HepG2 (cell line): ENCODE measurements around the gene SRSF1. TPM values are rescaled to one million over a fixed set of nuclear protein-coding genes. Genes with fewer than 3 reads are reported as not detected.

ENCODE experiments used
- ADNP ChIP-seq: sonication (generic); formaldehyde crosslinking; IDR thresholded peaks from 2 replicates; pipeline ENCODE4 v1.4.0; 2020; ENCODE audit warnings: missing genetic modification reagents
- ELF3 ChIP-seq: IDR thresholded peaks from 2 replicates; pipeline ENCODE4 v1.6.1; 2016; ENCODE audit warnings: missing genetic modification reagents, missing compliant biosample characterization
- FOXA1 ChIP-seq, 2 experiments: fragments of 450-650 bp in 1 of 2; sonication (generic) in 1 of 2; formaldehyde crosslinking in 1 of 2; IDR thresholded peaks; 2 replicates each; pipeline versions ENCODE4 v1.4.0 to v1.6.1; 2016 to 2020; ENCODE audit warnings: missing genetic modification reagents in 1 of 2
- HHEX ChIP-seq: IDR thresholded peaks from 2 replicates; pipeline ENCODE4 v1.6.1; 2016; ENCODE audit warnings: control low read depth
- HOXA9 ChIP-seq: sonication (generic); formaldehyde crosslinking; IDR thresholded peaks from 2 replicates; pipeline ENCODE4 v1.8.1; 2022; ENCODE audit warnings: missing genetic modification reagents, mild to moderate bottlenecking, moderate library complexity, borderline replicate concordance
- JARID2 ChIP-seq: sonication (generic); formaldehyde crosslinking; IDR thresholded peaks from 2 replicates; pipeline ENCODE4 v1.8.1; 2023; ENCODE audit warnings: missing genetic modification reagents, inconsistent platforms; ENCODE audit not compliant: insufficient replicate concordance
- KAT7 ChIP-seq: IDR thresholded peaks from 2 replicates; pipeline ENCODE4 v1.6.1; 2018; ENCODE audit warnings: borderline replicate concordance, missing compliant biosample characterization
- KDM6A ChIP-seq: IDR thresholded peaks from 2 replicates; pipeline ENCODE4 v1.6.1; 2016; ENCODE audit warnings: low read depth
- KLF9 ChIP-seq: IDR thresholded peaks from 2 replicates; pipeline ENCODE4 v1.6.1; 2016; ENCODE audit warnings: low read depth
- MAFK ChIP-seq, 2 experiments: IDR thresholded peaks in 1 of 2; conservative IDR thresholded peaks in 1 of 2; 2 replicates each; pipeline ENCODE4 v1.6.1; 2011; ENCODE audit warnings: improper control_type of control experiment in 2 of 2, low read length in 2 of 2
- MAZ ChIP-seq, 2 experiments: sonication (generic) in 1 of 2; formaldehyde crosslinking in 1 of 2; IDR thresholded peaks; 2 replicates each; pipeline versions ENCODE4 v1.5.0 to v1.6.1; 2012 to 2020; ENCODE audit warnings: low read depth in 2 of 2, mild to moderate bottlenecking in 2 of 2, borderline replicate concordance in 1 of 2, improper control_type of control experiment in 1 of 2, low read length in 1 of 2, missing genetic modification reagents in 1 of 2, moderate library complexity in 1 of 2
- PHF21A ChIP-seq: sonication (generic); formaldehyde crosslinking; IDR thresholded peaks from 2 replicates; pipeline ENCODE4 v1.5.0; 2020; ENCODE audit warnings: mild to moderate bottlenecking, missing genetic modification reagents
- RBFOX2 ChIP-seq: fragments of 200-400 bp; formaldehyde crosslinking; IDR thresholded peaks from 2 replicates; pipeline ENCODE4 v1.6.1; 2017; ENCODE audit warnings: low read depth, mild to moderate bottlenecking, low read length
- SIN3A ChIP-seq: IDR thresholded peaks from 2 replicates; pipeline ENCODE4 v1.6.1; 2011; ENCODE audit warnings: low read depth, mild to moderate bottlenecking, control low read depth, low read length, borderline replicate concordance
- TAF1 ChIP-seq: sonication (generic); formaldehyde crosslinking; IDR thresholded peaks from 2 replicates; pipeline ENCODE4 v1.4.0; 2020; ENCODE audit warnings: missing genetic modification reagents
- ZFP36 ChIP-seq: fragments of 150-350 bp; IDR thresholded peaks from 2 replicates; pipeline ENCODE4 v1.6.1; 2018; ENCODE audit warnings: borderline replicate concordance, low read length, low read depth; ENCODE audit not compliant: partially characterized antibody
- ZNF432 ChIP-seq: sonication (generic); formaldehyde crosslinking; IDR thresholded peaks from 2 replicates; pipeline ENCODE4 v1.5.0; 2020; ENCODE audit warnings: missing genetic modification reagents, mild to moderate bottlenecking, borderline replicate concordance
- polyA plus RNA-seq, 8 experiments: library from polyadenylated mRNA; depleted of rRNA in 3 of 8; stranded (reverse) in 7 of 8; unstranded in 1 of 8; fragments of >200 nt; fragmentation: Illumina TruSeq in 4 of 8; extraction: Trizol in 4 of 8; gene quantifications; 2 replicates each; pipeline versions ENCODE4 v1.2.1 to v1.2.3, GENCODE V29; 2011 to 2016; ENCODE audit warnings: low read depth in 4 of 8, missing spikeins in 1 of 8, mixed read lengths in 1 of 8; ENCODE audit not compliant: insufficient read depth in 1 of 8
- total RNA-seq, 5 experiments: library from RNA; depleted of rRNA; stranded (reverse); fragments of >200 nt; fragmentation: Illumina TruSeq; extraction: Trizol; gene quantifications; 2 replicates each; pipeline ENCODE4 v1.2.3, GENCODE V29; 2016; ENCODE audit warnings: low read depth in 1 of 5
- TF ChIP-seq, protein P1 (sequence below): sonication (generic); formaldehyde crosslinking; IDR thresholded peaks from 2 replicates; pipeline ENCODE4 v1.9.0; 2021; ENCODE audit warnings: missing genetic modification reagents, borderline replicate concordance
- TF ChIP-seq, protein P2 (sequence below): sonication (generic); formaldehyde crosslinking; IDR thresholded peaks from 2 replicates; pipeline ENCODE4 v1.8.0; 2022; ENCODE audit warnings: mild to moderate bottlenecking, missing genetic modification reagents, borderline replicate concordance
- TF ChIP-seq, protein P3 (sequence below): sonication (generic); formaldehyde crosslinking; conservative IDR thresholded peaks from 2 replicates; pipeline ENCODE4 v1.4.0; 2020; ENCODE audit warnings: missing genetic modification reagents
- TF ChIP-seq, protein P4 (sequence below): sonication (generic); formaldehyde crosslinking; IDR thresholded peaks from 2 replicates; pipeline ENCODE4 v1.5.0; 2020; ENCODE audit warnings: missing genetic modification reagents, mild to moderate bottlenecking, borderline replicate concordance

Gene SRSF1
- total and polyA plus RNA-seq, 2 of the 13 experiments (the other 11 are each of a cell fraction or from before 2014, with no cell fraction given): 142 to 445 TPM

DNA sequence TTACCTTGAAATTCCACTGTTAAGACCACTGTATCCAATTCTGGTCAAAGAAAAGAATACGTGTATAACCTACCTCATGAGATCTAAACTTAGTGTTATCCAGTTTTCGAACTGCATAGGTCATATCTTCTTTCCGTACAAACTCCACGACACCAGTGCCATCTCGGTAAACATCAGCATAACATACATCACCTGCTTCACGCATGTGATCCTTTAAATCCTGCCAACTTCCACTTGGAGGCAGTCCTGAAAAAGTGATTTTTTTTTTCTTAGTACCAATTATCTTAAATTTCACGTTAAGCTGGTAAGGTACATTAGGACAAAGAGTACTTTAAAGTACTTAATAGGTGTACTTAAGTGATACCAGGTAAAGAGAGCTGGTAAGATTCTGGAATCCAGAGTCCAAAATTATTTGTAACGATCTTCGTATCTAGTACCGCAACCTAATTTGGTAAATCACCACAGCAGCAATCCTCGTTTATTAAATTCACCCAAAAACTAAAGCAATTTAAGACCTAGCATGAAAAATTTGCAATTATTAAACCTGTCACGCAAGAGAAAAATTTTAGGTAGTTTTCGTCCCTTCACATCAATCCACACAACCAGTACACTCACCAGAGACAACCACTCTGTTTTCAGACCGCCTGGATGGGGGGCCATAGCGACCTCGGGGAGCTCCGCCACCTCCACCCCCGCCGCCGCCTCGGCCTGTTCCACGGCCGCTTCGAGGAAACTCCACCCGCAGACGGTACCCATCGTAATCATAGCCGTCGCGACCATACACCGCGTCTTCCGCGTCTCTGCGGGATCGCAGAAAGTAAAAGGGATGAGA lies 1.1 kb downstream of the SRSF1 start (continued):
- TF ChIP-seq, protein P1, sequence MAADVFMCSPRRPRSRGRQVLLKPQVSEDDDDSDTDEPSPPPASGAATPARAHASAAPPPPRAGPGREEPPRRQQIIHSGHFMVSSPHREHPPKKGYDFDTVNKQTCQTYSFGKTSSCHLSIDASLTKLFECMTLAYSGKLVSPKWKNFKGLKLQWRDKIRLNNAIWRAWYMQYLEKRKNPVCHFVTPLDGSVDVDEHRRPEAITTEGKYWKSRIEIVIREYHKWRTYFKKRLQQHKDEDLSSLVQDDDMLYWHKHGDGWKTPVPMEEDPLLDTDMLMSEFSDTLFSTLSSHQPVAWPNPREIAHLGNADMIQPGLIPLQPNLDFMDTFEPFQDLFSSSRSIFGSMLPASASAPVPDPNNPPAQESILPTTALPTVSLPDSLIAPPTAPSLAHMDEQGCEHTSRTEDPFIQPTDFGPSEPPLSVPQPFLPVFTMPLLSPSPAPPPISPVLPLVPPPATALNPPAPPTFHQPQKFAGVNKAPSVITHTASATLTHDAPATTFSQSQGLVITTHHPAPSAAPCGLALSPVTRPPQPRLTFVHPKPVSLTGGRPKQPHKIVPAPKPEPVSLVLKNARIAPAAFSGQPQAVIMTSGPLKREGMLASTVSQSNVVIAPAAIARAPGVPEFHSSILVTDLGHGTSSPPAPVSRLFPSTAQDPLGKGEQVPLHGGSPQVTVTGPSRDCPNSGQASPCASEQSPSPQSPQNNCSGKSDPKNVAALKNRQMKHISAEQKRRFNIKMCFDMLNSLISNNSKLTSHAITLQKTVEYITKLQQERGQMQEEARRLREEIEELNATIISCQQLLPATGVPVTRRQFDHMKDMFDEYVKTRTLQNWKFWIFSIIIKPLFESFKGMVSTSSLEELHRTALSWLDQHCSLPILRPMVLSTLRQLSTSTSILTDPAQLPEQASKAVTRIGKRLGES (CRISPR knock-in tag): no peak
- no peak for TF ChIP-seq PHF21A
- no peak for TF ChIP-seq TAF1
- TF ChIP-seq SIN3A: 0 out of 2 replicates have a peak, but pooled peaks have one; percentile 3
- TF ChIP-seq KDM6A: no peak
- TF ChIP-seq, protein P2, sequence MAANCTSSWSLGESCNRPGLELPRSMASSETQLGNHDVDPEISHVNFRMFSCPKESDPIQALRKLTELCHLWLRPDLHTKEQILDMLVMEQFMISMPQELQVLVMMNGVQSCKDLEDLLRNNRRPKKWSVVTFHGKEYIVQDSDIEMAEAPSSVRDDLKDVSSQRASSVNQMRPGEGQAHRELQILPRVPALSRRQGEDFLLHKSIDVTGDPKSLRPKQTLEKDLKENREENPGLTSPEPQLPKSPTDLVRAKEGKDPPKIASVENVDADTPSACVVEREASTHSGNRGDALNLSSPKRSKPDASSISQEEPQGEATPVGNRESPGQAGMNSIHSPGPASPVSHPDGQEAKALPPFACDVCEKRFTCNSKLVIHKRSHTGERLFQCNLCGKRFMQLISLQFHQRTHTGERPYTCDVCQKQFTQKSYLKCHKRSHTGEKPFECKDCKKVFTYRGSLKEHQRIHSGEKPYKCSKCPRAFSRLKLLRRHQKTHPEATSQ (CRISPR knock-in tag): 0 out of 2 replicates have a peak, but pooled peaks have one; percentile 2
- no peak for TF ChIP-seq KAT7 (CRISPR knock-in tag)
- TF ChIP-seq MAZ (IDR thresholded peaks at IDR 0.05; ENCODE audit: borderline replicate concordance, low read depth, low read length): no peak
- TF ChIP-seq MAZ (CRISPR knock-in tag; IDR thresholded peaks at IDR 0.05; ENCODE audit: low read depth): no peak
- TF ChIP-seq ZFP36: no peak
- no peak for TF ChIP-seq ADNP
- no peak for TF ChIP-seq HHEX
- no peak for TF ChIP-seq ELF3 (CRISPR knock-in tag)
- no peak for TF ChIP-seq ZNF432 (CRISPR knock-in tag)
- TF ChIP-seq KLF9 (CRISPR knock-in tag): 0 out of 2 replicates have a peak, but pooled peaks have one; percentile 51
- 0 out of 2 replicates have a peak, but pooled peaks have one; percentile 20 for TF ChIP-seq RBFOX2
- no peak for TF ChIP-seq HOXA9
- TF ChIP-seq FOXA1 (IDR thresholded peaks at IDR 0.05): no peak
- peak; percentile 34; the same call in 1 of the 2 replicates for TF ChIP-seq FOXA1 (CRISPR knock-in tag; IDR thresholded peaks at IDR 0.05)
- TF ChIP-seq MAFK (conservative IDR thresholded peaks at IDR 0.05 in 1 of 2, IDR thresholded peaks at IDR 0.05 in 1 of 2; ENCODE audit: low read length in 2 of 2): no peak
- TF ChIP-seq, protein P3, sequence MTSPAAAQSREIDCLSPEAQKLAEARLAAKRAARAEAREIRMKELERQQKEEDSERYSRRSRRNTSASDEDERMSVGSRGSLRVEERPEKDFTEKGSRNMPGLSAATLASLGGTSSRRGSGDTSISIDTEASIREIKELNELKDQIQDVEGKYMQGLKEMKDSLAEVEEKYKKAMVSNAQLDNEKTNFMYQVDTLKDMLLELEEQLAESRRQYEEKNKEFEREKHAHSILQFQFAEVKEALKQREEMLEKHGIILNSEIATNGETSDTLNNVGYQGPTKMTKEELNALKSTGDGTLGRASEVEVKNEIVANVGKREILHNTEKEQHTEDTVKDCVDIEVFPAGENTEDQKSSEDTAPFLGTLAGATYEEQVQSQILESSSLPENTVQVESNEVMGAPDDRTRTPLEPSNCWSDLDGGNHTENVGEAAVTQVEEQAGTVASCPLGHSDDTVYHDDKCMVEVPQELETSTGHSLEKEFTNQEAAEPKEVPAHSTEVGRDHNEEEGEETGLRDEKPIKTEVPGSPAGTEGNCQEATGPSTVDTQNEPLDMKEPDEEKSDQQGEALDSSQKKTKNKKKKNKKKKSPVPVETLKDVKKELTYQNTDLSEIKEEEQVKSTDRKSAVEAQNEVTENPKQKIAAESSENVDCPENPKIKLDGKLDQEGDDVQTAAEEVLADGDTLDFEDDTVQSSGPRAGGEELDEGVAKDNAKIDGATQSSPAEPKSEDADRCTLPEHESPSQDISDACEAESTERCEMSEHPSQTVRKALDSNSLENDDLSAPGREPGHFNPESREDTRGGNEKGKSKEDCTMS (CRISPR knock-in tag): no peak
- TF ChIP-seq, protein P4, sequence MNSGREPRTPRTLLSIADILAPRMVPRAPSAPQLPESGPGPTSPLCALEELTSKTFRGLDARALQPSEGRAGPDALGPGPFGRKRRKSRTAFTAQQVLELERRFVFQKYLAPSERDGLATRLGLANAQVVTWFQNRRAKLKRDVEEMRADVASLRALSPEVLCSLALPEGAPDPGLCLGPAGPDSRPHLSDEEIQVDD (CRISPR knock-in tag): no peak; the same call in 1 of the 2 replicates
- no peak for TF ChIP-seq JARID2 (CRISPR knock-in tag)
